HG02884 (cell line): ENCODE data around the gene HOXA9.

Source experiments
- ATAC-seq: cut with Tn5 transposase; IDR thresholded peaks from one replicate; pipeline ENCODE4 v1.9.1; 2021; ENCODE audit warnings: mild to moderate bottlenecking, moderate library complexity; ENCODE audit not compliant: unreplicated experiment

The HOXA9 gene

DNA sequence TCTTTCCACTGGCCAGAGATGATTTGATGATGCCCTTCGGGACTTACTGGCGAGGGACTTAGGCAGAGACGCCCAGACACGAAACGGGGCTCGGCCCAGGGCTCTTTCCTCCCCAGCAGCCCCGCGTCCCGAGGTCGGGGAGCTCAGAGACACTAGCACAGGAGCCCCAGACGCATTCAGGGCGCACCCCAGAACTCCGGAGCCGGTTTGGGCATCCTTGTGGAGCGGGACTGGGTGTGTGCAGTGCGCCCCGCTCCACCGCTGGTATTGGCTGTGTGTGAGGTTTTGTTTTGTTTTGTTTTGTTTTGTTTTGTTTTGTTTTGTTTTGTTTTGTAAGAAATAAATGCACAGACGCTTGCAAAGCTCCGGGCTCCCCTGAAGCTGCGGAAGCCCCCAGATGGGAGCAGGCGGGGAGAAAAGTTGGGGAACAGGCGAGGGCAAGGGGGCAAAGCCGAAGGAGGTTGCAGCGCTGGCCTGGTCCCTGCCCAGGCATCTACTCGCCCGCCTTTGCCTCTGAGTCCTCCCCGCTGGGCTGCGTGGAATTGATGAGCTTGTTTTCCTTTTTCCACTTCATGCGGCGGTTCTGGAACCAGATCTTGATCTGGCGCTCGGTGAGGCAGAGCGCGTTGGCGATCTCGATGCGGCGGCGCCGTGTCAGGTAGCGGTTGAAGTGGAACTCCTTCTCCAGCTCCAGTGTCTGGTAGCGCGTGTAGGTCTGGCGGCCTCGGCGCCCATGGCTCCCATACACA is 20.0 kb downstream of the HOXA9 start:
- no peak for ATAC-seq

DNA sequence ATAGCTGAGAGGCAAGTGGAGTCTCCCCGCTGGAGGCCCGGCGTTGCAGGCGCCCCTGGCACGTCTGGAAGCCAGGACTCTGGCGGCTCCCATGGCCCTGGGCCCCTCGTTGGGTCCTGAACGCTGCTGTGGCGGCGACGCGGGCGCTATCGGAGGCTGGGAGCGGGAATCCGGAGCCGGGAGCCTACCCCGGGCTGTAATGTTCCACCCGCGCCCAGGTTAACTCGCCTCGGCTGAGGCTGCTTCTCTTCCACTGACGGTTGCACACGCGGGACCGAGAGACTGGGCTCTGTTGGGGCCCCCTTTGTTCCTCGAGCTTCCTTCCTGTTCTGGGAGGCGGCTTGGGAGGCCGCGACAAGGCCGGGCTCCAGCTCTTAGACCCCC is 20.6 kb downstream of the HOXA9 start:
- ATAC-seq, result no peak

DNA sequence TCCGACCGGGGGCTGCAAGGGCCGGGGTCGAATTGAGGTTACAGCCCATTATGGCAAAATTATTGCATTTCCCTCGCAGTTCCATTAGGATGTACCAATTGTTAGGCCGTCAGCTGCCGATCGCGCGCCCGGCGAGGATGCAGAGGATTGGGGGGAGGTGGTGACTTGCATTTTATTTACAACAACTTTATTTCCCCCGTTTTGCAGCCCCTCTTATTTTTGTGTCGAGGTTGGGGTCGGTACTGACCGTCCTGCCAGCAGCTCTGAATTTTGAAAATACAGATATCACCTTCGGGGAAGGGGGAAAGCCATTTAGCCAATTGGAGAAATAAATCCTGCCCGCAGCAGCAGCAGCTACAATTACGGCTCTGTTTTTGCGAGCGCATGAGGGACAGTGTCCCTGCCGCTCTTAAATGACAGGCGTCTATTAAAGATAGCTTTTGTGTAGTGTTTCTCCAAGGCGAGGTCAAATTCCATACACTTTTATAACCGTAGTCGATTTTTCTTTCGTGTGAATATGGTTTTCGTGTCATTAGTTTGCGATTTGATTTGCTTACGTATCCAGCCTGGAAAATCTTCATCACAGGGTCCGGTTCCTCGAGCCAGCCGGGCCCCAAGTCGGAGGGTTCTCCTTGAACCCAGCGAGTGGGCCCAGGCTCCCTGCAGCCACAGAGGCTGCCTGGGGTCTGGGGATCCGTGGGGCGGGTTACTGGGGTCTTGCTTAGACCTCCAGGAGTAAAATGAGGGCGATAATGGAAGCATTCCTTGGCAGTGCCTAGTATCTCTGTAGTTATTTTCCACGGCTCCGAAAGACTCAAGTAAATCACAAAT is 21.2 kb downstream of the HOXA9 start:
- ATAC-seq, result no peak

DNA sequence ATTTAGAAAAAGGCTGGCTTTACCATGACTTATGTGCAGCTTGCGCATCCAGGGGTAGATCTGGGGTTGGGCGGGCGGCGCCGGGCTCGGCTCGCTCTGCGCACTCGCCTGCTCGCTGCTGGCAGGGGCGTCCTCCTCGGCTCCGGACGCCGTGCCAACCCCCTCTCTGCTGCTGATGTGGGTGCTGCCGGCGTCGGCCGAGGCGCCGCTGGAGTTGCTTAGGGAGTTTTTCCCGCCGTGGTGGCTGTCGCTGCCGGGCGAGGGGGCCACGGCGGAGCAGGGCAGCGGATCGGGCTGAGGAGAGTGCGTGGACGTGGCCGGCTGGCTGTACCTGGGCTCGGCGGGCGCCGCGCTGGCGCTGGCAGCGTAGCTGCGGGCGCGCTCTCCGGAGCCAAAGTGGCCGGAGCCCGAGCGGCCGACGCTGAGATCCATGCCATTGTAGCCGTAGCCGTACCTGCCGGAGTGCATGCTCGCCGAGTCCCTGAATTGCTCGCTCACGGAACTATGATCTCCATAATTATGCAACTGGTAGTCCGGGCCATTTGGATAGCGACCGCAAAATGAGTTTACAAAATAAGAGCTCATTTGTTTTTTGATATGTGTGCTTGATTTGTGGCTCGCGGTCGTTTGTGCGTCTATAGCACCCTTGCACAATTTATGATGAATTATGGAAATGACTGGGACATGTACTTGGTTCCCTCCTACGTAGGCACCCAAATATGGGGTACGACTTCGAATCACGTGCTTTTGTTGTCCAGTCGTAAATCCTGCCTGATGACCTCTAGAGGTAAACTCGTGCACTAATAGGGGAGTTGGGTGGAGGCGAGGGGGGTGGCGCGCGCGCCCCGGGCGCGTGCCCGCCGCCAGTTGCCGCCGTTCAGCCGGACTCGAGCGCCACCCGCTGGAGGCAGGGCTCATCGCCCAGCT is 22.1 kb downstream of the HOXA9 start, which contains the start of gene HOXA5:
TSS of gene HOXA5 (minus strand) at position 659 of the 927 bp plus-strand sequence. CDS start at position 585, 74 bp downstream.
- ATAC-seq, result no peak

DNA sequence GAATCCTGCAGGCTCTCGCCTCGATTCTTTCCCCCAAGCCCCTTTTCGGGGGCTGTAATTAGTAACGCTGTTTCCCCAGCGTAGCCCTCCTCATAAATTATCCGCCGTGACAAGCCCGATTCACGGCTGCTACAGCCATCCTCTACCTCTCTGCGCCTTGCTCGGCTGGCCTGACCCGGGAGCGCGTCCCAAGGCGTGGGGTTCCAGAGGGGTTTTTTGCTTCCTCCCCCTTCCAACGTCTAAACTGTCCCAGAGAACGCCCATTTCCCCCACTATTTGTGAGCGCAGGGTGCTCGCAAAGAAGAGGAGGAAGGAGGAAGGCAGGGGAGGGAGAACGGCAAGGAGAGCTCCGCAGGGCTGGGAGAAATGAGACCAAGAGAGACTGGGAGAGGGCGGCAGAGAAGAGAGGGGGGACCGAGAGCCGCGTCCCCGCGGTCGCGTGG is 22.7 kb downstream of the HOXA9 start:
- ATAC-seq, result no peak

DNA sequence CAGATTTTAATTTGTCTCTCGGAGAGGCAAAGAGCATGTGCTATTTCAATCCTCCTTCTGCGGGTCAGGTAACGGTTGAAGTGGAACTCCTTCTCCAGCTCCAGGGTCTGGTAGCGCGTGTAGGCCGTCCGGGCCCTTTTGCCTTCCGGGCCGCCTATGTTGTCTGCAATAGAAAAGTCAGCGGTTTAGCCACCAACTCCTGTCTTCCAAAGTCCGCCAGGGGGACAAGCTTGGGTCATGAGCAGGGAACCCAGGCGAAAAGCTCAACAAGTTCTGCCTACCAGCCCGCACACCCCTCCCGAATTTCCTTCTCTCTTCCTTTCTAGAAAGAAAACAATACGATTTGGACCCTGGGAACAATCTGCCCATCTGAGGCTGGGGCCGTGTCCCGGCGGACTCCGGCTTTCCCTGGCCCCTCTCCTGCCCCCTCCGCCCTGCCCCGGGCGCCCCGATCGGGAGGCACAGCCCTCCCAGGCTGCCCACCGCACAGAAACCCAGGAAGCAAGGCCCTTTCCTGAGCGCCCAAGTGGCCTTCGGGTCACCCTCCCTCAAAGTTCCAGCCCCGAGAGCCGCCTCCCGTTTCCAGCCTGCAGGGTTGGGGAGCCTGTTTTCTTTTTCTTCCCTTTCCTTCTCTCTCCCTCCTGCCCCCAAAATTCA is 23.3 kb downstream of the HOXA9 start:
- no peak for ATAC-seq

DNA sequence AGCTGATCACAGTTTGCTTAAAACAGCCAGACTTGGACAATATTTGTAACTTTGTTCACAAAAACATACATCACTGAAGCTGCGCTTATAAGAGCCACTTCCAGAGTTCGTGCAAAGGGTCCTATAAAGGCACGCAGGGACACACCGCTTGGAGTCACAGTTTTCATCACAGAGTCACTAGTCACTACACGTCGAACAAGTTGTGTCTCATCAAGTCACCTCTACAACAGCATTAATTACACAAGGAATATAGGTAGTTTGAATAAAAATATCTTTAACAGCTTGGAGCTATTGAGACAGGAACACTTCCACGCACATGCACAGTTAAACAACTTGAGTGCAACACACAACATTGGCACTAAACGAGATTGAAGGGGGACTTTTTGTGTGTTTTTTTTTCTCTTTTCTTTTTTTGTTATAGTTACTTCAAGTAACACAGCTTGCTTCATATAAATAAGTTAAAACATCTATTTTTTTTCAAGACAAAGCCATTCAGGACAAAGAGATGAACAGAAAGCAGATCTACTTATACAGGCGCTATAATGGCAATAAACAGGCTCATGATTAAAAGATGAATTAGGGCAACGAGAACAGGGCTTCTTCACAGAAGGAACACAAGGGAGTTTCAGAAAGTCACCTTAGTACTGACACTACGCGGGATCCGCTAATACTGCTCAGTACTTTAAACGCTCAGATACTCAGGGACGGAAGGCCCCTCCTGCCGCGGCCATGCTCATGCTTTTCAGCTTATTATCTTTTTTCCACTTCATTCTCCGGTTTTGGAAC is 24.0 kb downstream of the HOXA9 start:
- ATAC-seq, result no peak

DNA sequence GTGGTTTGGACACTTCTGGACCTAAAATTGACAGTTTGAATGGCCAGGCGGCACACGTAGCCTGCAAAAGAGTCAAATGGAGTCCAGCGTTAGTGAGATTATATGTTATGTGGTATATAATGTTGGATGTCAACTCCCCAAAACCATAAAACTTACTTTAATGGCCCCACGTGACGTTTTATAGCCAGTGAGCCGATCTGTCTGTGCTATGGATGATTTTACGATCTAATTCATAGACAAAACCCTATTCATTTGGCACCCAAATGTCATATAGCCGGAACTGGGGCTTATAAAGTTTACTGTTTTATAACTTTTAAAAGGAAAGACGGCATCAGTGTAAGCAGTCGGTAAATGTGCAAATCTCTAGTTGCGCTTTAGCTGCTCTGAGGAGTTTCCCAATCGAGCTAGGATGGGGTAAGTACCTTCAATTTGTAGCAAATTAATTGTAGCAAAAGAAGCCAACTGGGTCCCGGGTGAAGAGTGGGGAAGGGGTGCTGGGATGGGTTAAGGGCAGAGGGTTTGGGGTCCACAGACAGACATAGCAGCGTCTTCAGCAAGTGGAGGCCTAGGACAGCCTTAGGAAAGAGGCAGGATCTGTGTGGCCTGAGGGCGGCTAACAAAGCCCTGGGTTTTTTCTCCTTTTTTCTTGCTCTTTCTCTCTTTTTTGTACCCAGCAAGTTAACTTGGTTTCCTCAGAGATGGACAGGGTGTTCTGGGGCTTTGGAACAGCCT is 25.0 kb downstream of the HOXA9 start:
- ATAC-seq, result no peak

DNA sequence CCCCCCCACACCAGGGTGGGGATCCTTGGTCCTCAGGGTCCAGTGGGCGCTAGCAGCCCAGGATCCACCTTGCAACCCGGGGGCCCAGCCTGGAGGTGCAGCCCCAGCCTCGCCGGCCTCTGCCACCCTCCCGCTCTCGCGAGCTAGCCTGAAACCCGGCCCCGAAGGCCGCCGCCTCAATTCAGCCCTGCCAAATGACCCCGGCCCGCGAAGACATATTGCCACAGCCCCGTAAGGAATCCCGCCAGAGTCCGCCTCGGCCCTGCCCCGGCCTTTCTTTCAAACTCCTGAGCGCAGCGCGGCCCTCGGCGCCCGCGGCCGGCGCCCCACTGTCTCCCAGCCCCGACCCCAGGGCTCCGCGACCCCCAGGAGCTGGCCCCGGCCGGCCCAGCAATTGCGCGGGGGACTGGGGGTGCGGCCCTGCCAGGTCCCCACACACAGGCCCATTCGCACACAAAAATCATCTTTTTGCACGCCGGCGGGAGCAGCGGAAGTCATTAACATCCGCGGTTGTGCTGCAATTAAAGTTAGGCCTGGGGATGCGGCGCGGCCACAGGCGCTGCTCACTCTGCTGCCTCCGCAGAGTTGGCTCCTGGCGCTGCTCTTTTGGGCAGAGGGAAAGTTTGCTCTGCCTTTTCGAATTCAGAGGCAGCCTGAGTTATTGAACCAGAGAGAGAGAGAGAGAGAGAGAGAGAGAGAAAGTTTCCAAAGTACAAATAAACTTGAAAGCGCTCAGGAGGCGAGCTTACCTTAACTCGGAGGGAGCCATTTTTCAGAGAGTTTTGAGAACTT is 25.8 kb downstream of the HOXA9 start:
- ATAC-seq, result no peak

DNA sequence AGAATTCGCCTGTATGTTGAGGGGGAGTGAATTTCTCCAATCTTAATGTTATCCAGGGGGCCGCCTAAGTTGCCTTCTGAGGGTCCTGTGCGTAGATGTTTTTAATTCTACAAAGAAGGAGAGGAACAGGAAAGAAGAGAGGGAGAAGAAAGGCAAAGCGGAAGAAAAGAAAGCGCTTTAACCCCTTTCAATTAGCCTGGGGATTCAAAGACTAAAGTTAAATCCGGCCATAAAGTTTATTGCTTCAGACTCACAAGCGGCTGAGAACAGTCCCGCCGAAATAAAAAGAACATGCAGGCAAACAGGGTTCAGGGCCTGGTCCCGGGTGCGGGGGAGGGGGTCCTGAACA is 26.4 kb downstream of the HOXA9 start:
- no peak for ATAC-seq

DNA sequence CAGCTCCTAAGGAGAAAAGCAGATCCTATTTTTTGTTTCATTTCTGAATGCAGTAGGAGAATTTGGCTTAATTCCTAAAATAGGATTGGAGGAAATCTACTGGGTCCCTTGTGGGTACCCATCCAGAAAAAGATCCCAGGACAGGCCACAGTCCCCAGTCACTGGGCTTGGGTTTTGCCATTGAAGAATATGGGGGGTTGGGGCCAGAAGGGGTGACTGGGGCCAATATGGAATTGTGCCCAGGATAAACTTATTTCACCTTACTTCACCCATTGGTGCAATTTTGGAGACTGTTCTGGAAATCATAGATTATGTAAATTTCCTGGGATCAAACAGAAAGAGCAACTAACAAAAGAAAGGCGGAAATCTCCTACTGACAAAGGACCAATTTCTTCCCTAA is 26.9 kb downstream of the HOXA9 start:
- ATAC-seq, result no peak

DNA sequence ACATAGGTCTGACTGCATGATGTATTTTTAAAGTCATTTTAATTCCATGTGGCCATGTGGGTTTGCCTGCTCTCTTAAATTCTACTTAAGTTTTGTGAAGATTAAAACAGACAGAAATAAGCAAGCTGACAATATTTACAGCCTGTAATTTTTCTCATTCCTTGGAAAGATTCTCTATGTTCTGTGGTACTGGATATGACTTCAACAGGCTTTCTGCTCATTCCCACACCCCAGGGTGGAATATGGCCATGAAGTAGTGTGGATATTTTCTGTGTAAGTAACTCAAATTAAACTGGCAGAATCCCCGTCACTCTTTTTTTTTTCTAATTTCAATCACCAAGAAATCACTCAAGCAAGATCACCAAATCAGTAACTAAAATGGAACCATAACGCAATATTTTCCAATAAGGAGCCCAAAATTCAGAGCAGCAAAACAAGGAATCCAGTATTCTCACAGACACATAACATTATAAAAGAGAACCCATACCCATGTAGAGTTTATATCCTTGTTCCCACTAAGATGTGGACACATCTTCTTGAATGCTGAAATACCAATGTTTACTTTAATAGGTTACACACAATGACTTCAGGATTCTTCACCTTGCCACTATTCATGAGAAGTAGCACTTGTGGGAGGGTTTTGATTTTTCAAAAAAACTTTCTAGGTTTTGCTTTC is 27.6 kb downstream of the HOXA9 start:
- no peak for ATAC-seq

DNA sequence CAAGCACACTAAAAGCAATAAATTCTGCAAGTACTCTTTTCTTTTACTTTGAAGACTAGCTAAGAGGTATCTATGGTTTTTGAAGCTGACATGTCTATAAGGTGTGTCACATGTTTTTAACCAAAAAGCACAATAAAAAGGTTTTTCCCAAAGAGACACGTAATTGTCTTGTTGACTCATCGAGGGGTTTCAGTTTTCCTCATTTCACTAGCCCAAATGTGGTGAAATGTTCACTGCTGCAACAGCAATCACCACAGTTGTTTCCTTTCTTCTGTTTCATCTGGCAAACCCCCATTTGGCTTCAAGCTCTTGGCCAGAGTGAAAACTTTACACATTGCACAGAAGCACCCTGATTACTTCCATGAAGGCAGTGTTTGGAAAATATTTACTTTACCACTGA is 30.9 kb downstream of the HOXA9 start:
- ATAC-seq, result no peak

DNA sequence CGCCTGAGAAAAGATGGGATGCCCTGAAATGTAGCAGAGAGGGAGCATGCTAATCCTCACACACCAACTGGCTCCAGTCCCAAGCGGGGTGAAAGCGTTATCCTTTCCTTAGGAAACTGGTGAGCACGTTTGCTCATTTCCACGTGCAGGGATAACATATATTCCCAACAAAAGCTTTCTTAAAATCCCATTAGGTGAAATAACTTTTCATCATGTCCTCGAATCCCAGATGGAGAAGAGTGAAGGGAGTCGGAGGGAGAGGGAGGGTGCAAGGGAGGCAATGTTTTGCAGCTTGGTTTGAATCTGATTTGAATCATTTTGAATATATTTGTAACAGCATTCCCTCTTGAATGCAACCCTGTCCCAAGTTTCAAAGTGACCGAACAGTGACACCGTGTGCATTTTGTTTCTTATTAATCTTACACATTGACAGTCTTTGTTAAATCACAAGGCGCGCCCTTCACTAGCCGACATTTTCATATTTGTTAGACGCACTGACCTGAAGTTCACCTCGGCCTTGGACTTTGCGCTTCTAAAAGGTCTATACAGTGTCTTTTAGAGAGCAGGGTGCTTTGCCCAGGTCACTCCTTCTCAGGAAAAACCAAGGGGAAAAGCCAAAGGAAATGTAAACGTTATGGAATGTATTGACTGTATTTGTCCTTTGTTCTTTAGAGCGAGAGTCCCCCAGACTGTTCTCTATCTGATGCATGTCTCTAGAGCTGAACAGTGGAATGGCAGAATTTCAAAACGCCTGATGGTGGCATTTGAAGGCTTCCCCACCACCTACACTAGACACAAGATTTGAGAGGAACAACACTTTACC is 31.7 kb downstream of the HOXA9 start:
- no peak for ATAC-seq

DNA sequence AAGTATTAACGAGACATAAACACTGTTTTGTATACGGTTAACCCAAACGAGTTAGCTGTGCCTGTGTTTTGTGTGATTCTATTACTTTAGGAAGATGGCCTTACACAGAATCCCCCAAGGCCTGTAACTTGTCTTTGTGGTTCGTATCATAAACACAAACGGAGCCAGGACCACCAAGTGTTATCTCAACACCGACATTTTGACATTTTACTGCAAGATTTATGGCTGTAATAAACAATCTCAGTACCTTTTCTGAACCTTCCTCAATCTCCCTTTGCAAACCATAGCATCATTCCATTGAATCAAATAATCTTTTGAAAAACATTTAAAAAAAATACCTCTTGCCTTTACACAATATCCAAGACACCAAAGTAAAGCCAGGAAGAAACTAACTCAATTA is 32.4 kb downstream of the HOXA9 start:
- no peak for ATAC-seq

DNA sequence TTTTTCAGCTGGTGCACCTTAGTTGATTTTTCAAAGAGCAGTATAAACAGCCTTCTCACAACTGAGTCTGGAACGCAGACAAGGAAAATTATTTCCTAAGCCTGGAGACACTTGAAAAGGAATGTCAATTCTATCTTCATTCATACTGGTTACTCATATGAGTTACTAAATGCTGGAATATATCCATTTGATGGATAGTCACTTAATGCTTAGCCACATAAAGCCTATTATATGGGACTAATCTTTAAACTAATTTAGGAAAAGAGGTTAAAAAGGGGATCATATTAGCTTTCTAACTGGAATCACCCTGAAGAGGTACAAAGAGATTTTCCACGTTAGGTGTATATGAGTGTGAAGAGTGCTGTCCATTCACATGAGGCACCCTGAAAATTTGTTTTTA is 33.1 kb downstream of the HOXA9 start:
- ATAC-seq, result no peak

DNA sequence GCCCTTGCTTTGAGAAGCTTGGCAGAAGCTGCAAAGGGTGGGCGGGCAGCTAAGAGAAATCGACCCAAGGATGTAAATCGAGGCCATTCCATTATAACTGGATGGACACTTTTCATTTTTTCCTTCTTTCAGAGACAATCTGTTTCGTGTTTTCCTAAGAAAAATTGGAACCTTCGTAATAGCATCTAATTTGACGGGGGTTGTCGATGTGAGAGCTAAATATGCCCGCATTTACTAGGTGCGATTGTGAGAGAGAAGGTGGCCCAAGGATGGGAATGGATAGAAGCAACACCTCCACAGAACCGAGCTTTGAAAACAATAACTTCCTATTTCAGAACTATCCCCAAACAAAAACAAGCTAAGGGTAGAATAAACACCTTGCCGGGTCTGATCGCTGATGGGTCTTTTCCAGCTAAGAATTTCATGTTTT is 33.9 kb downstream of the HOXA9 start:
- no peak for ATAC-seq
